HG02642 (cell line): Measurements from ENCODE around the gene TP53AIP1.

Experiments used
- ATAC-seq: cut with Tn5 transposase; IDR thresholded peaks from one replicate; pipeline ENCODE4 v1.9.1; 2021; ENCODE audit warnings: mild to moderate bottlenecking; ENCODE audit not compliant: unreplicated experiment, poor library complexity

The TP53AIP1 gene

DNA sequence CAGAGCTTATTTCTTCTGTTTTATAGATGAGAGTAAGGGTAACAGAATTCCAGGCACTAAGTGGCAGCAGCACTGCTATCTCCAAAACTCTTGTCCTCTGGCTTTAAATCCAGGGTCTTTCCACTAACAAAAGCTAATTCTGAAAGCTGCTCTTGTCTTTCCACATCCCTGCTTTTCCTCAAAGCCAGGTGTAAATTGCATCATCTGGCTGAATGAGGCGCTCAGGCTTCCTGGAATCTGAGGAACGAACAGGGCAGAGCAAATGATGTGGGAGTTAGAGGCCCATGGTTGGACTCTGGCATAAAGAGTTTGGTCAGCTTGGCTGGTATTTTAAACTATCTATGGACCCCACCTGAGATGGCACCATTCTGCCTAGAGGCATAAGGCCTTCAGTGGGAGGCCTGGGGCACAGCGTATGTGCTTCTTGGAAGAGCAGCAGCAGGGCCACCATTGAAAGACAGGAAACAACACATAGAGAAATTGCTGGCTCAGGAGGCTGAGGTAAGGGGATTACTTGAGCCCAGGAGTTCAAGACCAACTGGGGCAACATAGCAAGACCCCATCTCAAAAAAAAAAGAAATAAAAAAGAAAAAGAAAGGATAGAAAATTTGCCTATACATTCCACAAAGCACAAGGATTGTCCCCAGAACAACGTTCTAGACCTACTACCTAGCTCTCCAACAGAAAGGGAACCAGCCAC is 49.7 kb downstream of the TP53AIP1 start:
- no peak for ATAC-seq

DNA sequence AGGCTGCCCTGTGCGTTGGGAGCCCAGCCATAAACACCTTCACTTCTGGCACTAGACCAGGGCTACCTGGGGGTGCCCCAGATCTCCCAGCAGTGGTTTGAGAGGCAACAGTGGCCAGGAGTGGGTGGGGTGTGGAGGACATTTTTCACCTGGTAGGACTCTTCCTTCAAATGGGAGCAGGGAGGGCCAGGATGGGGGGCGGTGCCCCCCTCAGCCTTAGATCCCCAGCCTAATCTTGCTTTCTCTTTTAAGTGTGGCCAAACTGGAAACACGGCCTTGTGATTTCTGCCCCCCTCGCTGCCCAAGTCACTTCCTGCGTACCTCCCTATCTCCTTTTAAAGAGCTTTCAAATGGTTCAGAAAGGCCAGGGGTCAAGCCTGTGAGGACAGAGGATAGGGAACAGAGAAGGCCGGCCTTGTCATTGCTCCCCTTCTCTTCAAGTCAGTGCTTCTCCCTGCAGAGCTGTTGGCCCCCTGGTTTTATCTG is 50.7 kb downstream of the TP53AIP1 start:
- no peak for ATAC-seq

DNA sequence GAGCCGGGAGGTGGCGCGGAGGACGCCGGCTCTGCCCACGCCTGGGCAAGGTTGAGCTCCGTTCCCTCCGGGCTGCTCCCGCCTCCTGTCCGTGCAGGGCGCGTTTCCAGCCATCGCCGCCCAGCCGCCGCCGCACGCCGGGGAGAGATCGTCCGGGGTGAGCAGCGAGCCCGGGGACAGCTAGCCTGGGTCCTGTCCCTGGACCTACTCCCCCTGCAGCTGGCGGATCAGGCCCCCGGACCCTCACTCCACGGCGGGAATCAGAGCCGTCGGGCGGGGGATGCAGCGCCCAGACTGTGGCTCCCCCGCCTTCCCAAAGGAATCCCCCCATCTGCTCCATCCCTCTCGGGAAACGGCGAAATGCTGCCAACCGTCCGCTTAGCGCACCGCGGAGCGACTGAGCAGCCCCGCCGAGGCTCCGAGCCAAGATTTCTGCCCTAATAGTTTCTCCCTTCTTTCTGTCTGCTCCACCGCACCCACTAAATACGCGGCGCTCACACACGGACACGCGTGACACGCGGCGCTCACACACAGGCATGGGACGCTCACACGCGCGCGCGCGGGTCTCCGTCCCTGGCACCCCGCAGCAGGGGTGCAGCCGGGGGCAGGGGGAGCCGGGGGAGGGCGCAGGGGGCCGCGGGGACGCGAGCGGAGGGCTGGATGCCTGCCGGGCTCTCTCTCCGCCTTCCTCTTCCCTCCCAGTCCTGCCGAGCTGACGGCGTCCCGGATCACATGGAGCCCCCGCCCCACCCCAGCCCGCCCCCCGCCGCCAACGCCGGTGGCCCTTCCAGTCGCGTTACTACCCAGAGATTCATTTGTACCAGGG is 51.9 kb downstream of the TP53AIP1 start, which contains the start of gene KCNJ5:
TSS of gene KCNJ5 (plus strand) at position 814 of the 826 bp plus-strand sequence. CDS start 19,918 bp downstream, outside the sequence.
- no peak for ATAC-seq

DNA sequence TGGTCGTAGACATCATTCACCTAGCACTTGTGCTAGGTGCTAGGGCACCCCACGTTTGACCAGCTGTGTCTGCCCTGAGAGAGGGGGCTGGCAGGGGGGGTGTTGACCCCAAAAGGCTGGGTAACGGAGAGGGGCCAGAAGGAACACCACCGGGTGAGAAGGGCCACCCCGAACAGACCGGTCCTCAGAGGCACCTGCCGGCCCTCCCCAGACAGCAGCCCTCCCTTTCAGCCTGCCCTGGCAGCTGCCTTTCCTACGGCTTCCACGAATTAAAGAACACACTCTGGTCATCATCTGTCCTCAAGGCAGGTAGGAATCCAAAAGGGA is 52.5 kb downstream of the TP53AIP1 start:
- no peak for ATAC-seq

DNA sequence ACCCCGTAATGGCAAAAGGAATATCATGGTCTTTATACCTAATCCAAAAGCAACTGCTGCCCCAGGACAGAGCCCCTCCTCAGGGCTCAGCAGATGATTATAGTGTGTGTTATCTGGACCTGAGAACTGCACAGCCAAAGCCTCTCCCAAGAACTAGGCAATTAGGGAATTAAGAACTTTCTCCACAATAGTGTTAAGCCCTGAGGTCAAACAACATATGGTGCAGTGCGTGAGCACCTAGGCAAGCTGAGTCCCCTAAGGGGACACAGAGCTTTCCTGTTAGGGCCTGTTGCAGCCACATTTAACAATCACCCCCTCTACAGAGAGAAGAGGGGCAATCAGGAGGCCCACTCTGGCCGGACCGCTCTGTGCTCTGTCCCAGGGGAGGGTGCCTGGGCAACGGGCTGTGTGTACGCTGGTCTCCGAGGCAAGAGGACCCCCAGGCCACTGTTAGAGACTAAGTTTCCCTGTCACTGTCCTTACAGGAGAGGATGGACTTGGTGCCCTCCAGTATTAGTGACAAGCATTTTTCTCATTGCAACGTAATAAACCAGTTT is 52.9 kb downstream of the TP53AIP1 start:
- no peak for ATAC-seq

DNA sequence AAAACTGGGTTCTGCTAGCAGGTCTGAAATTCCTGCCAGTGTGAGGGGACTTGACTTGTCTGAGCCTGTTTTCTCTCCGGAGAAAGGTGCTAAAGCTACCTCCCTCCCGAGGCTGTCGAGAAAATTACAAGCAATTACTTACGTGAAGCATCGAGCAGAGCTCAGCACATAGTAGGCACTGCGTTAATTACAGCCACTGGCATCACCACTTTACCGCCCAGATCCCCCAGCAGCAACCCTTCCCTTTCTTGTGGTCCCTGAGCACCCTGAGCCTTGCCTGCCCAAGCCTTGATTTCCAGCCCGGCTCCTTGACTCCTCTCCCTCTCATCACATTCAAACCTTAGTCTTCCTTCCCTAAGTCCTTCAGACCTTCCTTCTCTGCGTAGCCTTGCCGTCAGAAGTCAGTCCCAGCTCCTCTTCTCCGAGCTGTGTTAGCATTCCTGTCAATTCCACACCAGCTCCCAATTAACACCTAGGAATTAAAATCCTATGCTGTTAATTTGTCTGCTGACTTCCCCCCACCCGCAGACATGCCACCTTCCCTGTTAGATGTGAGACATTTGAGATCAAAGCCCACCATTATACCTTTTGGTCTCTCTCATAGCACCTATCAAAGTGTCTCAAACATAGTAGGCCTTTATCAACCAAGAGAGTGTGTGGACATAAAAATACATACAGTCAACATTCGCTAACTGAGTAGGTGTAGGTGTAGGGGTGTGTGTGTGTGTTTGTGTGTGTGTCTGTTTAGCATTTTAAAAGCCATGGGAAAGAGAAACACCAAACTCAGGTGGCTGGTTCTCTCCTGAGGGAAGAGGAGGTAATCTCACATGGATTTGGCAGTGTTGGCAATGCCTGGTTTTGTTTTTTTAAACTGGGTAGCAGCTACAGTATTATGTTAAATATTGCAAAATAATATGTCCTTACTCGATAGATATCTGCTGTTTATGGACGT is 54.4 kb downstream of the TP53AIP1 start:
- no peak for ATAC-seq

DNA sequence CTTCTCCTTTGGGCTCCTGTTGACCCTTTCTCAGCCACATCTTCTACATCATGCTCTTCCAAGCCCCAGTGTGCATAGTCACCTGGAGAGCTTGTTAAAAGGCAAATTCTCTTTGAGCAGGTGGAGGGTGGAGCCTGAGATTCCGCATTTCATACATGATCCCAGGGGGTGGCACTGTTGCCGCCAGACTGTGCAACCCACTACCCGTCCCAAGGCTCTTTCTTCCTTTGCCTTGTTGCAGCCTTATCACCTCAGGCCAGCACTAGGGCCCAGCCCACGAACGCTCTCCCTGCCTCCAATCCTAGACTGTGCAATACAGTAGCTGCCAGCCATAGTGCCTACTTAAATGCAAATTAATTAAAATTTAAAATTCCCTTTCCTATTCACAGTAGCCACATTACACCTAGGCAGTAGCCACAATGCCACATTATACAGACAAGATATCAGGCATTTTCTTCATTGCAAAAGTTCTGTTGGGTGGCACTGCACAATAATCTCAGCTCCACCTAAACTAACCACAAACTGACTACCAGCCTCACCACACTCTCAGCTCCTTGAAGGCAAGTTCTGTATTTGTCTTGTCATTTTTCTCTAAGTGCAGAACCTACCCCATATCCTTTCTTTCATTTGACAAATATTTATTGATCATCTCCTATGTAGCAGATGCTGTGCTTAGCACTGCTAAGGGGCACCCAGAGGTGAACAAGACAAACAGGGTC is 56.1 kb downstream of the TP53AIP1 start:
- no peak for ATAC-seq
